Body of pancreas (tissue), 4 donors: Measurements from ENCODE around the gene PTHLH.

ENCODE experiments used
- POLR2A ChIP-seq, 3 donors: fragments of 450-650 bp; IDR thresholded peaks; one replicate each; pipeline ENCODE4 v1.6.1; 2016; ENCODE audit warnings: antibody characterized with exemption in 3 of 3, mild to moderate bottlenecking in 2 of 3
- TF ChIP-seq, protein P1 (sequence below), 7 experiments: fragments of 450-650 bp in 4 of 7; fragments of 200-600 bp in 3 of 7; sonication (generic) in 3 of 7; IDR thresholded peaks; one replicate each; pipeline ENCODE4 v1.5.1; 2016 to 2019; ENCODE audit warnings: antibody characterized with exemption in 7 of 7

GRCh38 chr12:27953348-27953747, 19.2 kb downstream of the PTHLH start:
- TF ChIP-seq, protein P1, sequence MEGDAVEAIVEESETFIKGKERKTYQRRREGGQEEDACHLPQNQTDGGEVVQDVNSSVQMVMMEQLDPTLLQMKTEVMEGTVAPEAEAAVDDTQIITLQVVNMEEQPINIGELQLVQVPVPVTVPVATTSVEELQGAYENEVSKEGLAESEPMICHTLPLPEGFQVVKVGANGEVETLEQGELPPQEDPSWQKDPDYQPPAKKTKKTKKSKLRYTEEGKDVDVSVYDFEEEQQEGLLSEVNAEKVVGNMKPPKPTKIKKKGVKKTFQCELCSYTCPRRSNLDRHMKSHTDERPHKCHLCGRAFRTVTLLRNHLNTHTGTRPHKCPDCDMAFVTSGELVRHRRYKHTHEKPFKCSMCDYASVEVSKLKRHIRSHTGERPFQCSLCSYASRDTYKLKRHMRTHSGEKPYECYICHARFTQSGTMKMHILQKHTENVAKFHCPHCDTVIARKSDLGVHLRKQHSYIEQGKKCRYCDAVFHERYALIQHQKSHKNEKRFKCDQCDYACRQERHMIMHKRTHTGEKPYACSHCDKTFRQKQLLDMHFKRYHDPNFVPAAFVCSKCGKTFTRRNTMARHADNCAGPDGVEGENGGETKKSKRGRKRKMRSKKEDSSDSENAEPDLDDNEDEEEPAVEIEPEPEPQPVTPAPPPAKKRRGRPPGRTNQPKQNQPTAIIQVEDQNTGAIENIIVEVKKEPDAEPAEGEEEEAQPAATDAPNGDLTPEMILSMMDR (IDR thresholded peaks at IDR 0.05), result no peak
- no peak for TF ChIP-seq POLR2A (IDR thresholded peaks at IDR 0.05)
